ENCODE measurements around the gene LITAFD.
"Not testable (repeated sequence)": the region's sequence is repeated elsewhere in the genome, so short reads cannot be mapped to it uniquely, and the experiment has no call there.

GRCh38 chr16:8873866-8874195 is 8.3 kb upstream of the LITAFD start:
- not testable (repeated sequence) for TF ChIP-seq POLR2A, CTCF (IDR thresholded peaks at IDR 0.05)

All from adrenal gland (tissue), 5 donors.